DMS 273 treated with DMSO at 0.1 percent for 48 hours (cell line): Measurements from ENCODE around the gene PABPN1L.

Experiments used
- DNase-seq: peaks from one replicate; lab custom pipeline; 2025; lab: John Stamatoyannopoulos, UW

PABPN1L gene

GRCh38 chr16:88848557-88848956 lies 17.9 kb downstream of the PABPN1L start:
- no peak for DNase-seq

- DNase-seq = no peak
Observed at GRCh38 chr16:88847654-88848053, 18.8 kb downstream of the PABPN1L start.

GRCh38 chr16:88846088-88846487 lies 20.4 kb downstream of the PABPN1L start:
- DNase-seq = no peak

GRCh38 chr16:88844419-88845036 lies 21.9 kb downstream of the PABPN1L start:
- no peak for DNase-seq

- DNase-seq = no peak
Observed at GRCh38 chr16:88843256-88843655, 23.2 kb downstream of the PABPN1L start.

GRCh38 chr16:88842806-88843205 lies 23.7 kb downstream of the PABPN1L start:
- DNase-seq = no peak

GRCh38 chr16:88842308-88842756 lies 24.1 kb downstream of the PABPN1L start:
- no peak for DNase-seq

- DNase-seq = no peak
Observed at GRCh38 chr16:88841521-88842307, 24.7 kb downstream of the PABPN1L start.

- DNase-seq = no peak
Observed at GRCh38 chr16:88840600-88841215, 25.8 kb downstream of the PABPN1L start.

- no peak for DNase-seq
Observed at GRCh38 chr16:88839745-88840599, 26.5 kb downstream of the PABPN1L start.

GRCh38 chr16:88839026-88839529 lies 27.4 kb downstream of the PABPN1L start:
- no peak for DNase-seq

- DNase-seq = no peak
Observed at GRCh38 chr16:88838566-88838965, 27.9 kb downstream of the PABPN1L start.

GRCh38 chr16:88837806-88838205 lies 28.7 kb downstream of the PABPN1L start:
- DNase-seq = no peak

- DNase-seq = no peak
Observed at GRCh38 chr16:88836791-88837190, 29.7 kb downstream of the PABPN1L start.

GRCh38 chr16:88835818-88836217 lies 30.6 kb downstream of the PABPN1L start:
- no peak for DNase-seq

- DNase-seq = no peak
Observed at GRCh38 chr16:88835383-88835782, 31.1 kb downstream of the PABPN1L start.

- DNase-seq = no peak
Observed at GRCh38 chr16:88834670-88835069, 31.8 kb downstream of the PABPN1L start.

- no peak for DNase-seq
Observed at GRCh38 chr16:88833086-88833485, 33.4 kb downstream of the PABPN1L start.

- DNase-seq = no peak
Observed at GRCh38 chr16:88831838-88832237, 34.6 kb downstream of the PABPN1L start.

- no peak for DNase-seq
Observed at GRCh38 chr16:88830783-88831182, 35.7 kb downstream of the PABPN1L start.

- no peak for DNase-seq
Observed at GRCh38 chr16:88830258-88830657, 36.2 kb downstream of the PABPN1L start.

GRCh38 chr16:88828711-88829110 lies 37.7 kb downstream of the PABPN1L start:
- no peak for DNase-seq
